A673 (cell line): ENCODE results near the gene PAN2. TPM values are rescaled to one million over a fixed set of nuclear protein-coding genes. Genes with fewer than 3 reads are reported as not detected.

Experiments used
- BruUV-seq: library from RNA; stranded (reverse); fragments of 400-500 nt; replicated peaks from 2 replicates; lab custom pipeline; 2021; lab: Mats Ljungman, UMichigan
- CTCF ChIA-PET: fragments of 300-600 bp; sonication (Branson Sonifier 250); formaldehyde crosslinking; loops from one replicate; lab custom pipeline; 2022; ENCODE audit warnings: antibody characterized with exemption; lab: Charles Lee
- POLR2A ChIA-PET: fragments of 300-600 bp; sonication (Branson Sonifier 250); formaldehyde crosslinking; loops from one replicate; lab custom pipeline; 2022; ENCODE audit warnings: antibody characterized with exemption; ENCODE audit not compliant: low non-redundant PET; lab: Charles Lee
- DNase-seq: peaks from one replicate; pipeline ENCODE4 v3.0.0-alpha.2; 2015; ENCODE audit warnings: low spot score
- H3K27ac ChIP-seq: fragments of 200-600 bp; sonication (generic); 2 replicates; pipeline ENCODE4 v1.5.1; 2016; ENCODE audit warnings: mixed run types, low read depth, mild to moderate bottlenecking, mixed read lengths, antibody characterized with exemption, low read length; ENCODE audit not compliant: poor library complexity, severe bottlenecking
- H3K27me3 ChIP-seq: fragments of 200-600 bp; sonication (generic); replicated peaks from 2 replicates; pipeline ENCODE4 v1.6.1; 2017; ENCODE audit warnings: mixed run types, low read depth, mild to moderate bottlenecking, mixed read lengths, antibody characterized with exemption, low read length; ENCODE audit not compliant: insufficient read depth, poor library complexity
- H3K36me3 ChIP-seq: fragments of 200-600 bp; sonication (generic); 2 replicates; pipeline ENCODE4 v1.6.1; 2016; ENCODE audit warnings: mixed run types, mild to moderate bottlenecking, mixed read lengths, antibody characterized with exemption, low read length; ENCODE audit not compliant: insufficient read depth, poor library complexity, severe bottlenecking
- H3K4me1 ChIP-seq: fragments of 200-600 bp; sonication (generic); 2 replicates; pipeline ENCODE4 v1.6.1; 2017; ENCODE audit warnings: mixed run types, mild to moderate bottlenecking, mixed read lengths, antibody characterized with exemption, low read length; ENCODE audit not compliant: insufficient read depth, poor library complexity, severe bottlenecking
- H3K4me3 ChIP-seq: fragments of 200-600 bp; sonication (generic); 2 replicates; pipeline ENCODE4 v1.5.1; 2016; ENCODE audit warnings: low read depth, mixed run types, mild to moderate bottlenecking, mixed read lengths, low read length; ENCODE audit not compliant: poor library complexity, severe bottlenecking
- H3K9me3 ChIP-seq: fragments of 200-600 bp; sonication (generic); 2 replicates; pipeline ENCODE4 v1.6.1; 2016; ENCODE audit warnings: mixed run types, low read depth, mild to moderate bottlenecking, mixed read lengths, antibody characterized with exemption, low read length; ENCODE audit not compliant: poor library complexity, severe bottlenecking
- EZH2 ChIP-seq: fragments of 200-600 bp; sonication (generic); IDR thresholded peaks from 2 replicates; pipeline ENCODE4 v1.6.1; 2017; ENCODE audit warnings: borderline replicate concordance, low read depth, mild to moderate bottlenecking, mixed read lengths, antibody characterized with exemption, low read length; ENCODE audit not compliant: poor library complexity, severe bottlenecking
- intact Hi-C: fragments of 100-400 bp; cut with micrococcal nuclease; formaldehyde crosslinking; loops from one replicate; pipeline ENCODE4 v1.10.0; 2022; ENCODE audit not compliant: unreplicated experiment
- total RNA-seq: library from RNA; stranded (reverse); gene quantifications from 2 replicates; pipeline ENCODE4 v1.2.3, GENCODE V29; 2021
- TF ChIP-seq, protein P1 (sequence below): fragments of 300-800, 200-600 bp; sonication (generic); conservative IDR thresholded peaks from 2 replicates; pipeline ENCODE4 v1.5.1; 2017; ENCODE audit warnings: low read depth, mild to moderate bottlenecking, antibody characterized with exemption, low read length, moderate library complexity, mixed read lengths

PAN2 gene
- total RNA-seq, 1 experiment from 2014 or later: 46.3 TPM

DNA sequence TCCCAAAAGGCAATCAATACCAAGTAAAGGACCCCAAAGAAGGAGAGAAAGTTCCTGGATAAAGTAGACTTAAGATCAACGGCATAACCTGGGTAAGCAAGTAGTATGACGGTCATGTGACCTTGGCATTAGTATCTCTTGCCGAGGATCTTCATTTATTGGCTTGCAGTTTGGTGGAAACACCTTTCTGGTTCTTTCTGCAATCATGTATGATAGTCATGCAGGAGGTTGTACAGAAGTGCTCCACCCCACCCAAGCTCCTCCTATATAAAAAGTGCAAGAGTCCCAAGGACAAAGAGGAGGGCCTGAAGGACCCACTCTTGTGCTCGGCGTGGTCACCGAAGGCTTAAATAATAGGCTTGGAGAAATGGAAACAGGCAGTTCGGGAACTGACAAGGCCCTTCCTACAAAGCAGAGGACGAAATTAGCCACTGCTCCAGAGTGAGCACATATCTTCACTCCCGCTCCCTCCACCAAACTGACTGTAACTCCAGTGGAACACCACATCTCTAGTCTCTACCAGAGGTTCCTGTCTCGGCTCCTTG lies 34.4 kb downstream of the PAN2 start:
- ChIA-PET CTCF (interaction anchor here (0.7 kb wide), 1 partner anchor 93 kb away, joined by 3 read pairs; no protein-coding TSS in a partner anchor), POLR2A (no interaction called here)
- Histone ChIP-seq H3K4me1 (peaks cover 28% of the 10 kb centered on the region), H3K27ac (peak overlapping the region; percentile 86), H3K27me3 (no peaks in the 10 kb centered on the region), H3K9me3 (no peaks in the 10 kb centered on the region), H3K4me3 (peak overlapping the region; percentile 90), H3K36me3 (peaks cover 9% of the 10 kb centered on the region)
- TF ChIP-seq, protein P1, sequence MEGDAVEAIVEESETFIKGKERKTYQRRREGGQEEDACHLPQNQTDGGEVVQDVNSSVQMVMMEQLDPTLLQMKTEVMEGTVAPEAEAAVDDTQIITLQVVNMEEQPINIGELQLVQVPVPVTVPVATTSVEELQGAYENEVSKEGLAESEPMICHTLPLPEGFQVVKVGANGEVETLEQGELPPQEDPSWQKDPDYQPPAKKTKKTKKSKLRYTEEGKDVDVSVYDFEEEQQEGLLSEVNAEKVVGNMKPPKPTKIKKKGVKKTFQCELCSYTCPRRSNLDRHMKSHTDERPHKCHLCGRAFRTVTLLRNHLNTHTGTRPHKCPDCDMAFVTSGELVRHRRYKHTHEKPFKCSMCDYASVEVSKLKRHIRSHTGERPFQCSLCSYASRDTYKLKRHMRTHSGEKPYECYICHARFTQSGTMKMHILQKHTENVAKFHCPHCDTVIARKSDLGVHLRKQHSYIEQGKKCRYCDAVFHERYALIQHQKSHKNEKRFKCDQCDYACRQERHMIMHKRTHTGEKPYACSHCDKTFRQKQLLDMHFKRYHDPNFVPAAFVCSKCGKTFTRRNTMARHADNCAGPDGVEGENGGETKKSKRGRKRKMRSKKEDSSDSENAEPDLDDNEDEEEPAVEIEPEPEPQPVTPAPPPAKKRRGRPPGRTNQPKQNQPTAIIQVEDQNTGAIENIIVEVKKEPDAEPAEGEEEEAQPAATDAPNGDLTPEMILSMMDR: no peak
- intact Hi-C loops: no loop called here
- DNase-seq: peak; percentile 32
- TSS peak; percentile 55 for BruUV-seq

DNA sequence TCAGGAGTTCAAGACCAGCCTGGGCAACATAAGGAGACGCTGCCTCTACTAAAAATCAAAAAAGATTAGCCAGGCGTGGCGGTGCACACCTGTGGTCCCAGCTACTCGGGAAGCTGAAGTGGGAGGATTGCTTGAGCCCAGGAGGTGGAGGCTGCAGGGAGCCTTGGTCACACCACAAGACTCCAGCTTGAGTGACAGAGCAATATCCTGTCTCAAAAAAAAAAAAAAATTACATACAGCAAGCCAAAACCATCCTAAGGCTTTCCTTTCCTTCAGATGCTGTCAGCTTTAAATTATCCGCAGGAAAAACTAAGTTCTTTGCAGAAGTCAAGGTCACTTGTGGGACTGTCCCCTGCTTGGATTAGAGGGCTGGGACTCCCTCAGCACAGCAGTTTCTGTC lies 35.0 kb downstream of the PAN2 start:
- no TSS peak for BruUV-seq
- Histone ChIP-seq H3K27ac (peak overlapping the region; percentile 86), H3K36me3 (peaks cover 9% of the 10 kb centered on the region), H3K4me1 (peaks cover 28% of the 10 kb centered on the region), H3K4me3 (peak overlapping the region; percentile 90), H3K27me3 (no peaks in the 10 kb centered on the region), H3K9me3 (no peaks in the 10 kb centered on the region)
- ChIA-PET POLR2A (interaction anchor here (0.6 kb wide), 2 partner anchors 99 to 597 kb away, joined by 6 to 11 read pairs; no protein-coding TSS in a partner anchor), CTCF (interaction anchor here (0.7 kb wide), 1 partner anchor 92 kb away, joined by 3 read pairs; no protein-coding TSS in a partner anchor)
- intact Hi-C loops: no loop called here
- TF ChIP-seq EZH2: no peak
- TF ChIP-seq, protein P1: no peak
- no peak for DNase-seq

DNA sequence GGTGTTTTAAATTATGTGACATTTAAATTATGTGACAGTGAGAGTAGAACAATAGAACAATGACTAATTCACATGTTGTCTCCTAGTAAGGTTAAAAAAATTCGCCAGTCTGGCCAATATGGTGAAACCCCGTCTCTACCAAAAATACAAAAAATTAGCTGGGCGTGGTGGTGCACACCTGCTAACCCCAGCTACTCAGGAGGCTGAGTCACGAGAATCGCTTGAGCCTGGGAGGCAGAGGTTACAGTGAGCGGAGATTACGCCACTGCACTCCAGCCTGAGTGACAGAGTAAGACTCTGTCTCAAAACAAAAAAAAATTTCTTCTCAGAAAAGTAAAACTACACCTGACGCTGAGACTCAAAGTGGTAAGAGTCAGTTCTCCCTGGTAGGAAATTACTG lies 36.4 kb downstream of the PAN2 start:
- TF ChIP-seq EZH2: no peak
- TF ChIP-seq, protein P1: no peak
- intact Hi-C loops: no loop called here
- DNase-seq: no peak
- no peak overlapping the region for H3K4me3 ChIP-seq
- POLR2A ChIA-PET: no interaction called here
- H3K27me3 ChIP-seq: no peaks in the 10 kb centered on the region
- BruUV-seq: no TSS peak
- H3K36me3 ChIP-seq: peaks cover 9% of the 10 kb centered on the region
- peaks cover 28% of the 10 kb centered on the region for H3K4me1 ChIP-seq
- no peaks in the 10 kb centered on the region for H3K9me3 ChIP-seq
- H3K27ac ChIP-seq: peak overlapping the region; percentile 3
- CTCF ChIA-PET: no interaction called here
